ENCODE data around the gene FMN1. TPM values are rescaled to one million over a fixed set of nuclear protein-coding genes. Genes with fewer than 3 reads are reported as not detected.

FMN1 gene
- total RNA-seq, 1 experiment from 2014 or later, result 3.9 TPM

GRCh38 chr15:33150431-33150941, 44.0 kb downstream of the FMN1 start:
- intact Hi-C loops (cut with micrococcal nuclease; ENCODE audit: unreplicated experiment), result no loop called here
- BruUV-seq (replicated peaks), result no TSS peak
- H3K4me1 ChIP-seq (ENCODE audit: control insufficient read depth, insufficient read depth, low read length), result no peaks in the 10 kb centered on the region
- no peak overlapping the region for H3K27ac ChIP-seq (ENCODE audit: low read length)
- H3K9me3 ChIP-seq (ENCODE audit: control insufficient read depth, insufficient read depth, low read depth, low read length), result no peaks in the 10 kb centered on the region
- POLR2A ChIA-PET, result no interaction called here
- ATAC-seq (no peak), DNase-seq (ENCODE audit: low read depth, low spot score) (no peak)
- in situ Hi-C loops (cut with HindIII; ENCODE audit: low pct_unique_long_range_greater_than_20kb, low sequenced_read_pairs), result no loop called here
- TF ChIP-seq POLR2AphosphoS5 (IDR thresholded peaks at IDR 0.05; ENCODE audit: low read depth, low read length) (no peak), REST (IDR thresholded peaks at IDR 0.05; ENCODE audit: insufficient read depth in 1 of 2, low read depth in 2 of 2, low read length in 1 of 2) (no peak), TCF7L2 (IDR thresholded peaks at IDR 0.05; ENCODE audit: low read depth, low read length) (no peak), CTCF (IDR thresholded peaks at IDR 0.05) (no peak)
- no peaks in the 10 kb centered on the region for H3K27me3 ChIP-seq (ENCODE audit: control insufficient read depth, insufficient read depth, low read length)
- no peak overlapping the region; a peak in 1 of 4 replicates for H3K4me3 ChIP-seq (ENCODE audit: low read depth in 2 of 2, low read length in 2 of 2)
- H3K36me3 ChIP-seq (ENCODE audit: control insufficient read depth, insufficient read depth, low read length), result 0 out of 2 replicates have a peak, but pooled peaks cover 2% of the 10 kb centered on the region
- CTCF ChIA-PET, result interaction anchor here (0.6 kb wide), 1 partner anchor 13 kb away, joined by 10 read pairs; no protein-coding TSS in a partner anchor

GRCh38 chr15:33149919-33150318, 44.6 kb downstream of the FMN1 start:
- Histone ChIP-seq H3K27ac (ENCODE audit: low read length) (no peak overlapping the region), H3K27me3 (ENCODE audit: control insufficient read depth, insufficient read depth, low read length) (no peaks in the 10 kb centered on the region), H3K36me3 (ENCODE audit: control insufficient read depth, insufficient read depth, low read length) (0 out of 2 replicates have a peak, but pooled peaks cover 2% of the 10 kb centered on the region), H3K4me3 (ENCODE audit: low read depth in 2 of 2, low read length in 2 of 2) (no peak overlapping the region; a peak in 1 of 4 replicates), H3K4me1 (ENCODE audit: control insufficient read depth, insufficient read depth, low read length) (no peaks in the 10 kb centered on the region), H3K9me3 (ENCODE audit: control insufficient read depth, insufficient read depth, low read depth, low read length) (no peaks in the 10 kb centered on the region)
- ChIA-PET CTCF (no interaction called here), POLR2A (no interaction called here)
- in situ Hi-C loops (cut with HindIII; ENCODE audit: low pct_unique_long_range_greater_than_20kb, low sequenced_read_pairs) (no loop called here), intact Hi-C loops (cut with micrococcal nuclease; ENCODE audit: unreplicated experiment) (no loop called here)
- TF ChIP-seq REST (IDR thresholded peaks at IDR 0.05; ENCODE audit: insufficient read depth in 1 of 2, low read depth in 2 of 2, low read length in 1 of 2), result no peak
- no peak for TF ChIP-seq POLR2AphosphoS5 (IDR thresholded peaks at IDR 0.05; ENCODE audit: low read depth, low read length)
- no peak for TF ChIP-seq CTCF (IDR thresholded peaks at IDR 0.05)
- no peak for TF ChIP-seq SIN3A (IDR thresholded peaks at IDR 0.05; ENCODE audit: borderline replicate concordance, insufficient read depth, low read depth, low read length)
- no peak for TF ChIP-seq TCF7L2 (IDR thresholded peaks at IDR 0.05; ENCODE audit: low read depth, low read length)
- no peak for ATAC-seq
- no TSS peak for BruUV-seq (replicated peaks)
- DNase-seq (ENCODE audit: low read depth, low spot score), result no peak
